Lung (tissue), 12 donors: ENCODE results near the gene SNCG. TPM values are rescaled to one million over a fixed set of nuclear protein-coding genes. Genes with fewer than 3 reads are reported as not detected.

Source experiments
- ATAC-seq: fragments of 200-7000 bp; cut with Tn5 transposase; one replicate; pipeline ENCODE4 v1.9.1; 2020; ENCODE audit warnings: moderate number of reproducible peaks; ENCODE audit not compliant: insufficient read depth, low FRiP score
- DNase-seq, 3 donors: peaks; one replicate each; pipeline ENCODE4 v3.0.0-alpha.2; 2013 to 2017
- H3K27ac ChIP-seq, 2 donors: one replicate each; pipeline ENCODE4 v1.5.1; 2013; ENCODE audit warnings: mild to moderate bottlenecking in 2 of 2, moderate library complexity in 2 of 2, control low read depth in 1 of 2, inconsistent platforms in 1 of 2, low read depth in 1 of 2, low read length in 1 of 2
- H3K27me3 ChIP-seq, 3 donors: one replicate each; pipeline ENCODE4 v1.5.1; 2013; ENCODE audit warnings: low read length in 2 of 3; ENCODE audit not compliant: control insufficient read depth in 3 of 3, insufficient read depth in 3 of 3
- H3K36me3 ChIP-seq, 4 donors: one replicate each; pipeline ENCODE4 v1.5.1; 2013; ENCODE audit warnings: low read length in 4 of 4, mild to moderate bottlenecking in 1 of 4, moderate library complexity in 1 of 4; ENCODE audit not compliant: control insufficient read depth in 4 of 4, insufficient read depth in 4 of 4
- H3K4me1 ChIP-seq, 5 donors: one replicate each; pipeline ENCODE4 v1.5.1; 2013; ENCODE audit warnings: low read length in 5 of 5, mild to moderate bottlenecking in 2 of 5, moderate library complexity in 1 of 5; ENCODE audit not compliant: control insufficient read depth in 5 of 5, insufficient read depth in 5 of 5
- H3K4me3 ChIP-seq: one replicate; pipeline ENCODE4 v1.5.1; 2013; ENCODE audit warnings: mild to moderate bottlenecking, control low read depth, moderate library complexity
- H3K9ac ChIP-seq, 2 donors: one replicate each; pipeline ENCODE4 v1.5.1; 2013; ENCODE audit warnings: low read length in 2 of 2, control low read depth in 1 of 2; ENCODE audit not compliant: insufficient read depth in 1 of 2
- H3K9me3 ChIP-seq, 4 donors: one replicate each; pipeline ENCODE4 v1.5.1; 2013; ENCODE audit warnings: low read length in 3 of 4, mild to moderate bottlenecking in 1 of 4, moderate library complexity in 1 of 4; ENCODE audit not compliant: control insufficient read depth in 4 of 4, insufficient read depth in 3 of 4
- WGBS, 2 donors: extraction: QIAGEN DNeasy Blood & Tissue Kit; methylation state at CpG; one replicate each; pipeline ENCODE4 v1.1.7; 2013; 5-methylcytosine and 5-hydroxymethylcytosine counted together
- polyA plus RNA-seq, 2 donors: library from polyadenylated mRNA; stranded (reverse); fragments of 200-250 nt; gene quantifications; one replicate each; pipeline ENCODE4 v1.2.1, GENCODE V29; 2013
- total RNA-seq, 2 donors: library from RNA; depleted of rRNA in 1 of 2; stranded (reverse); fragments of >200 nt in 1 of 2; gene quantifications; one replicate each; pipeline ENCODE4 v1.2.1, GENCODE V29; 2014 to 2021
- TF ChIP-seq, protein P1 (sequence below): IDR thresholded peaks from 2 replicates; pipeline ENCODE4 v1.5.1; 2012; ENCODE audit warnings: mild to moderate bottlenecking; ENCODE audit errors: control extremely low read depth, extremely low read depth
- donor health status: control.
- donor health status: control.
- donor health status: Bipolar disorder and iron deficiency.
- donor health status: healthy.
- donor health status: DM: yes; HTN: yes; CAD: no.

The SNCG gene
- total and polyA plus RNA-seq, 4 donors: 2.3 to 32.8 (median 14.3) TPM

DNA sequence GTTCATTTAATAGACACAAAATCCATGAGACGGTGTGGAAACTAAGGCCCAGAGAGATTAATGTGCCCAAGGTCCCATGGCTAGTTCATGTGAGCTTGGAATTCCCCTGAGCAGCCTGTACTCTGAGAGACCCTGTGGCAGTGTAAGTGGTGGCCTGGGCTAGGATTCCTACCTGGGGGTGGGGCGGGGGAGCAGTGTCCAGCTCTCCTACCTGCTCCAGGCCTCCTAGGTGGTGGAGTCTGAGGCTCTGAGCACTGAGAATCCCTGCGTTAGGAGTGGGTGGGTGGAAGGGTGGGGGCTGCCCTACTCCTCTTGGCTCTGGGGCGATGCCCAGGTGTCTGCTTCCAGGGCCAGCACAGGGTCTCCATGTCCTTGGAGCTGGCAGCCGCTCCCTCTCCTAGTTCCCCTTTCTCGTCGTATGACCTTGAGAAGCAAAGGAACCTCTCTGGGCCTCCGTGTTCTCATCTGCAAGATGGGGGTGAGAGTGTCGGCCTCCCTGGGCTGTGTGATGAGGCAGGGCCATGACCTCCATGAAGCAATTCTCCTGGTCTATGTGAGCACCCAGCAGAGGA is 2.5 kb downstream of the SNCG start:
- 79 to 85% methylated on average over 9 of the region's 9 CpGs for WGBS, 2 donors
- Histone ChIP-seq H3K27me3 (no peaks in the 10 kb centered on the region), H3K9ac (no peak overlapping the region), H3K27ac (no peak overlapping the region), H3K4me1 (peaks cover 0 to 33% (median 25%) of the 10 kb centered on the region in 5 donors), H3K9me3 (no peaks in the 10 kb centered on the region), H3K36me3 (no peaks in the 10 kb centered on the region), H3K4me3 (no peak overlapping the region)
- no peak for DNase-seq
- ATAC-seq: no peak
- TF ChIP-seq, protein P1, sequence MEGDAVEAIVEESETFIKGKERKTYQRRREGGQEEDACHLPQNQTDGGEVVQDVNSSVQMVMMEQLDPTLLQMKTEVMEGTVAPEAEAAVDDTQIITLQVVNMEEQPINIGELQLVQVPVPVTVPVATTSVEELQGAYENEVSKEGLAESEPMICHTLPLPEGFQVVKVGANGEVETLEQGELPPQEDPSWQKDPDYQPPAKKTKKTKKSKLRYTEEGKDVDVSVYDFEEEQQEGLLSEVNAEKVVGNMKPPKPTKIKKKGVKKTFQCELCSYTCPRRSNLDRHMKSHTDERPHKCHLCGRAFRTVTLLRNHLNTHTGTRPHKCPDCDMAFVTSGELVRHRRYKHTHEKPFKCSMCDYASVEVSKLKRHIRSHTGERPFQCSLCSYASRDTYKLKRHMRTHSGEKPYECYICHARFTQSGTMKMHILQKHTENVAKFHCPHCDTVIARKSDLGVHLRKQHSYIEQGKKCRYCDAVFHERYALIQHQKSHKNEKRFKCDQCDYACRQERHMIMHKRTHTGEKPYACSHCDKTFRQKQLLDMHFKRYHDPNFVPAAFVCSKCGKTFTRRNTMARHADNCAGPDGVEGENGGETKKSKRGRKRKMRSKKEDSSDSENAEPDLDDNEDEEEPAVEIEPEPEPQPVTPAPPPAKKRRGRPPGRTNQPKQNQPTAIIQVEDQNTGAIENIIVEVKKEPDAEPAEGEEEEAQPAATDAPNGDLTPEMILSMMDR: no peak

DNA sequence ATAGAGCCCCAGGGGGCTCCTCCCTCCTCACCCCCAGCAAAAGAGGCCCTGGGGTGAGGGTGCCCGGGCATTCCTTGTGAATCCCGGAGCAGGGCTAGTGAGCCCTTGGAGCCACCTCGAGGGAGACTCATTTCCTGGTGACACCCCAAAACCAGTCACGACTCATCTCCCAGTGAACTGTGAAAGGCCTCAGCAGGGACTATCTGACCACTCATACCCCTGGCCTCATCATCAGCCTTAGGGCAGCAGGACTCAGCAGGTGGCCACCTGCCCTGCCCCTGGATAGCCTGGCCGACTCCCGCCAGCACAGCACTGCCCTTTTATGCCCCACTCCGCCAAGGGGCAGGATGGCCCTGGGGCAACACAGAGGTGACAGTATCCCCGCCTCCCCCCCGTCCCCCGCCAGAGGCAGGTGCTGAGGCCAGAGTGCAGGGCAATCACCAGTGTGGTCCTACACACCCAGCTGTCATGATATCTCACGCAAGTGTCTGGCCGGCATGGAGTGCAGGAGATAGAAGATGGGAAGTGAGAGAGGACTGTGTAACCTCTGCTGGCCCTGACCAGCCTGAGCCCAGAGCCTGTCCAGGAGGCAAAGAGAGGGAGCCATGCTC is 3.2 kb downstream of the SNCG start:
- H3K4me1 ChIP-seq: peaks cover 0 to 36% (median 25%) of the 10 kb centered on the region in 5 donors
- no peaks in the 10 kb centered on the region for H3K9me3 ChIP-seq
- H3K4me3 ChIP-seq: no peak overlapping the region
- no peak overlapping the region for H3K27ac ChIP-seq
- TF ChIP-seq, protein P1: no peak
- WGBS, 2 donors: 91 to 95% methylated on average over 12 of the region's 12 CpGs
- DNase-seq (no peak), ATAC-seq (no peak)
- no peak overlapping the region for H3K9ac ChIP-seq
- H3K27me3 ChIP-seq: no peaks in the 10 kb centered on the region
- no peaks in the 10 kb centered on the region for H3K36me3 ChIP-seq

DNA sequence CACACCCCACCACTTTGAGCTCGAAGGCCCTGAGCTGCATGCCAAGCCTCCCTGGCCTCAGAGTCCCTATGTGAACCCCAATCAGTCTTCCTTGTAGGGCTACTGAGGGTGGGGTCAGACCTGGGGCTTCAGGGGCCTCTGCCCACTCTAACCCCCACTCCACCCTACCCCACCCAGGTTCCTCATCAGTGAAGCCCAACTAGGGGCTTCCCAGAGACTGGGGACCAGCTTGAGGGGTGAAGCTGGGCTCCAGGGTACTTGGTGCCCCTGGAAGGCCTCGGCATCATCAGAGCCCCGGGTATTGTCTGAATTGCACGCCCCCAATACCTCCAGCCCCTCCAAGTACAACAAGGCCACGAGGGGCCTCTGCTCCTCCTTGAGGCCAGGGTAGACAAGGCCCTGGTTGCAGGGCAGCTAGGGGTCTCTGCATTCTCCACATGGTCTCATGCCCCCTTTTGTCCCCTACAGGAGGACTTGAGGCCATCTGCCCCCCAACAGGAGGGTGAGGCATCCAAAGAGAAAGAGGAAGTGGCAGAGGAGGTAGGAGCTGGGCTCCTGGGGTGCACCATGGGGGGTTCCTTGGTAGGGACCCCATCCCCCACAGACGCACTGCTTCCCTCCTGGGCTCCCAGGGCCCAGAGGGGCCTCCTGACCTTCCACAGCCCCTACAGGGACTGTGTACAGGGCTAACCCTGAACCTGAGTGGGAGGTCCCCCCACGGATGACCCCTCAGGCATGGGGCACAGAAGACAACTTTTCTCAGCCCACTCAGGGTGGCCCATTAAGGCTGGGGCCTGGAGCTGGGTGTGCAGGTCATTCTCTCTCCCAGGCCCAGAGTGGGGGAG is 4.0 kb downstream of the SNCG start:
- Histone ChIP-seq H3K4me1 (peaks cover 0 to 38% (median 25%) of the 10 kb centered on the region in 5 donors), H3K27ac (no peak overlapping the region), H3K9ac (no peak overlapping the region), H3K27me3 (no peaks in the 10 kb centered on the region), H3K9me3 (no peaks in the 10 kb centered on the region), H3K36me3 (no peaks in the 10 kb centered on the region), H3K4me3 (no peak overlapping the region)
- WGBS, 2 donors: 90 to 93% methylated on average over 7 of the region's 7 CpGs
- DNase-seq: no peak
- TF ChIP-seq, protein P1: no peak
- ATAC-seq: no peak
